HG02763 (cell line): ENCODE results near the gene THG1L.

Source experiments
- ATAC-seq: cut with Tn5 transposase; IDR thresholded peaks from one replicate; pipeline ENCODE4 v1.9.1; 2021; ENCODE audit warnings: mild to moderate bottlenecking, moderate library complexity; ENCODE audit not compliant: unreplicated experiment

THG1L gene

DNA sequence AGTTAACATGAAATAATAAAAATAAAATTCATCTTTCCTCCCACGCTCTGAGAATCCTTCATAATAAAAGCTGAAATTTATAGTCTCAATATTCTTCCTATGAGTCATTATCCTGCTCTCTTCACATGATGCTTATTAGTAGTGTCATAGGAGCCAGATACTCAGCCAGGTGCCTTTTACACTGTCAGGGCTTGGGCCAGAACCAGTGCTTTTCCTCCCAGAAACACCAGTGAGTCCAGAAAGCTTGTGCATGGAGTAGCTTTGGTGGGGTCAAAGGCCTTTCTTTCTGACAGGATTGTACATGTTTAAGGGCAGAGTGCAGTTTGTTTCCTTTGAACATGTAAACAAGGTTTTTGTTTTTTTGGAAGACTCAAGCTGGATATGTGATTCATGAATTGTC lies 19.1 kb downstream of the THG1L start:
- ATAC-seq, result no peak

DNA sequence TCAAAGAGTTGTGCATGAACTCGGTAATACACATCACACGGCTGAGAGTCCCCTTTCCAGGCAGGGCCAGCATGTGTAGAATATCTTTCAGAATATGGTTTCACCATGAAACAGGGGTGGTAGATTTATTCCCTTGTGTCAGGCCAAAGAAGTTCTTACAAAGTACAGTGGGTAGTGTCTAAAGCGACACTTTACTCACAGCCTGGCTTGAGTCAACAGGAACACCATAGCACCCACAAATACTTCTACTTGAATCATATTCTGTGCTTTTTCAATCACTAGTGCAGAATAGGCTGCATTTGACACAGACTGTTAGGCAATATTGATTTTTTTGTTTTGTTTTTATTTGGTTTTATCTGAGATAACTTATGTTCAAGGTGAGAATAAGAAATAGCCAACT lies 24.9 kb downstream of the THG1L start:
- ATAC-seq, result no peak

DNA sequence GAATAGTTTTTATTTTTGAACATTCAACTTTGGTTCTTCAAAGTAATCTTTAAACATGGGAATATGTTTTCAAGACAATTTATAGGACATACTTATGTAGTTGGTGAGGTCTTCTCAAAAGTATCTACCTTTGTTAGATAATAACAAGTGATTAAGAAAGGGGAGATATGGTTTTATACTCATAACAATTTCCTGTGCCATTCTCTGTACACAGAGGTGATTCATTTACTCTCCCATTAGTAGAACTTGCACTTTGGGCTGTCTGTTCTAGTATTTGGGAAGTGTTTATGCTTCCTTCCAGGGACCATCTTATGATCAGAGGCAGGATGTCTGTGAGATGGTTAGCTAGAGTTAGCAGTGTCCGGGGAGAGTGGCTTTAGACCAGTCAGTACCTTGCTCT lies 27.5 kb downstream of the THG1L start:
- ATAC-seq, result no peak

DNA sequence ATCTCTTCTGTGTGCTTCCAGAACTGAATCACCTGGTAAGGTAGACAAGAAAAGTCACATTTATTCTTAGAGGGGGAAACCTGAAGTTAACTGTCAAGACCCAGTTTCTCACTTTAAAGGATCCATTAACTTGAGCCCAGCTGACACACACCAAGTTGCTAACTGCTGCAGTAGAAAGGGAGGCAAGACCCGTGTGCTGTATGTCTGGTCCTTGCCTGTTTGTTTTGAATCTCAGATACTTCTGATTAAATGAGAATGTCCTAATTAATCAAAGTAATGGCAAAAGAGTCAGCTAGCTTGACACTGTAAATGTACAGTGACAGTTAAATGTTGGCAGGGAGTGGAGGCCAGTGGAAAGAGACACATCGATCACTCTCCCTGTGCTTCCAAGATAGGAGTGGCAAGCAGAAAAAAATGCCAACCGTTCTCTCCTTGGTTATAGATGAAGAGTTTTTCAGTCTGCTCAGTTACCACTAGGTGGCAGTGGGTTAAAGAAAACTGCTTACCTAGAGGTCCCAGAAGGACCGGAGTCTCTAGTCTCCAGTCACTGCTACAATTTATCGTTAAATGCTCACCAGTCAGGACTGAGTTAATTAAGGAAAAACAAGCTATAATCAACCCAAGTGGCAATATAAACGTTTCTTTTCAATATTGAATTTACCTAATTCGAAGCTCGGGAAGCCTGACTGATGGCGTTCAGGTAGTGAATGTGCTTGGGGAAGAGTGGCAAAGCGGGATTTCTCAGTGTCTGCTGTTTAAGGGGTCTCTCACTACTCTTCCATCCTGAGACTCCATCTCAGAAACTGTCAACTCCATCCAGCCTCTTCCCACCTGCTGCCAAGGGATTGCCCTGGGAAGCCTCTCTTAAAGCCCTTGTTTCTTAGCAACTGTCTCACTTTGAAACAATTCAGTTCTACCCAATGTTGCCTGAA lies 30.7 kb downstream of the THG1L start:
- peak; percentile 73 for ATAC-seq

DNA sequence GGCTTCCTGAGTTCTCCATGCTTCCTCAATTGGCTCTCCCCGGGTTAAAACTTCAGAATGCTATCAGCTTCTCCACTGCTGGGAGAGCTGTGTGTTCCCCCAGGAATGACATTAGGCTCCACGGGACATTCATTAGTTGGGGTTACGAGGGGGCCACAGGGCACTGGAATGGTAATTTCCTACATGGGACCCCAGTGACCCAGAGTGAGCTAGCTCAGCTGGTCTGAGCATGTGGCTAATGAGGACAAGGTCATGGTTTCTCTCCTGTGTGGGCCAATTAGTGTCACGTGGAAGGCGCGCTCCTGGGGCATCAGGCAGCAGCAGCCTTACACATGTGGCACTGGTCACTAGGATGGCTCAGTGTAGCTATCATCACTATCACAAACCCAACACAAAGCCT lies 33.3 kb downstream of the THG1L start:
- ATAC-seq, result no peak

DNA sequence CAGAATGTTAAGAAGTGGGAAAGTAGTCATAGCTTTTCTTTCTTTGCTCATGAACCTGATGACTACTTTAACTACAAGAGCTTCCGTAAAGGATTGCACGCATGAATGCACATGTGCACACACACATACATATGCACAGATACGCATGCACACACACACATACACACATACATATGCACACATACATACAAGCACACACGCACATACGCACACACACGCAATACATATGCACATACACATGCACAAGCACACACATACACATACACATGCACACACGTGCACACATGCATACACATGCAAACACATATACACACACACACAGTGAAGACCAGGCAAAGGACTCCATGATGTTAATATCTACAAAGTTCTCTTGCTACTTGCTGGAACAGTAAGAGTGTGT lies 35.2 kb downstream of the THG1L start:
- ATAC-seq, result no peak

DNA sequence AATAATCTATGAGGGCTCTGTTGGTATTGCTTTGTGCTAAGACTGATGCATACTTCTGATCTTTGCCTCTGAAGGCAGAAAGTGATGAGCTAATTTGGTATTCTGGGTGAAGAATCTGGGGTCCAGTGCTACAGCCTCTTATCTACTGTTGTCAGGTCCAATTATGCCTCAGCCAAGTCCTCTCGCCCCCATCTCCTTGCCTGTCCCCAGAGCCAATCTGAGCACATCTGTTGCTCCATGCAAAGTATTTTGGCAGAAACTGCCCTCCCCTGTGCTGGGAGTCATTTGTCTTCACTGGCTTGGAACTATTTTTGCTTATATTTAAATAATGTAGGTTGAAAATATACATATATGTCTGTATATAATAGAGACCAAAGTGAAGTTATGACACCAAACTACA lies 35.7 kb downstream of the THG1L start:
- no peak for ATAC-seq

DNA sequence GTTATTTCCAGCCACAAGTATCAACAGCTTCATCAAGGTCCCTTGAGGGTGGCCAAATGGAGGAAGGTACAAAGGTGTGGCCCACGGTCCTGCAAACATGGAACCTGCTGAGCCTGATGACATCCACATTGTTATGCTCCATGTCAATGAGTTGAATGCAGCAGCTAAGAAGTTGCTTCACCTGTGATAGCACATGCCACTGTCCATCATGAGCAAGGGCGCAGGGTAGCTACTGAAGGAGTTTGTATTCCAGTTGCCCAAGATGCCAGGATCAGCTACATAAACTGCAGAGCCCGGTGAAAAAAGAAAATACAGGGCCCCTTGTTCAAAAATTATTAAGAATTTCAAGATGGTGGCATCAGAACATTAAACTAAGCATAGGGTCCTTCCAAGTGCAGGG lies 36.5 kb downstream of the THG1L start:
- no peak for ATAC-seq

DNA sequence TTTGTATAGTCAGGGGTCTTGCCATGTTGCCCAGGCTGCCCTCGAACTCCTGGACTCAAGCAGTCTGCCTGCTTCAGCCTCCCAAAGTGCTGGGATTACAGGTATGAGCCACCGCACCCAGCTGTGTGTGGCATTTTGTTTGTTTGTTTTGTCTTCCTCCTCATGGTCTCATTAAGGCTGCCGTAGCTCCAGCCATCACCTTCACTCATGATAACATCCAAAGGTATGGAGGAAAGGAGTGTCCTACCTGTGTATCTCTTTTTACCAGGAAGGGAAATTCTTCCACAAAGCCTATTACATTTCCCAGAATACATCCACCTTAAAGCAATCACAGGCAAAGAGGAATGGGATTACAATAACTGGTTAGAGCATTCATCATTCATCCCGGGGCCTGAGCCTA lies 39.4 kb downstream of the THG1L start:
- no peak for ATAC-seq

DNA sequence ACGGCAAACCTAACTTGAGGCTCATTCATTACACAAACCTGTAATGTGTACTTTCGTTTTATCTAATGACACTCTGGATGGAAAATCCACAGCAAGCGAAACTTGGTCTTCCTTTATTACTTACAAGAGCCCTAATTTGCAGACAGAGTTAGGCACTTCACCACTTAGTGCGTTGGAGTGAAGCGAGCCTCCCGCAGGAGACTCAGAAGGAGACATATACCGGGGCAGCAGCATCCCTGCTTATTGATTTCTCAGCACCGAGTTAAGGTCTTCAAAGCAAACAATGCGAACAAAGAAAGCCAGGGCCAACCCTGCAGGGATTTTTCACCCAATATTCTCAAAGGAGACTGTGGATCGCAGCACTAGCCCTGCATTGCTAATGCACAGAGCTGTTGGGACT lies 40.9 kb downstream of the THG1L start:
- ATAC-seq, result no peak

DNA sequence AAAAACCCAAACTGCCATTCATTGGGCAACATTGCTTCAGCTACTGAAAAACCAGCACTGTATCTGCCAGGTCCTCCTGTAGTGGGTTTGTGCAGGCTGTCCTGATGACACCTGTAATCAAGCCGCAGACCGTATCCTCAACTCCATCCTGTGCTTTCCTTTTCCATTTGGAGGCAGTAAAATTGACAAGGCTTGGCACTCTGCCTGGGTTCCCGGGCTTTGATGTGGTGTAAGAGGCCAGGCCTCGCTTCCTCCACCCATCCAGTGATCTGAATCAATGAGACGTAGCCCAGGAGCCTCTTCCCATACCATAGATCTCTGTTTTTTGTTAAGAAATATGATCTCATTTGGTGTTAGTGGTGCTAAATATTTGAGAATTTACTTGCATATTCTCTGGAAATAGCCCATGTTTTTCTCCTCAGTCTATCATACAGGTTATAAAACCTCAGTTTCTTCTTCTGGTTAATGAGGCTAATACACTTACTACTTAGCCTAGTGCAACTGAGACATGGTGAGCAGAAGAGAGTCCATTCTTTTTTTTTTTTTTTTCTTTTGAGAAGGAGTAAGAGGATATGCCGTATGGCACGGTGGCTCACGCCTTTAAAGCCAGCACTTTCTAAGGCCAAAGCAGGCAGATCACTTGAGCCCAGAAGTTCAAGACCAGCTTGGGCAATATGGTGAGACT lies 47.0 kb downstream of the THG1L start:
- no peak for ATAC-seq

DNA sequence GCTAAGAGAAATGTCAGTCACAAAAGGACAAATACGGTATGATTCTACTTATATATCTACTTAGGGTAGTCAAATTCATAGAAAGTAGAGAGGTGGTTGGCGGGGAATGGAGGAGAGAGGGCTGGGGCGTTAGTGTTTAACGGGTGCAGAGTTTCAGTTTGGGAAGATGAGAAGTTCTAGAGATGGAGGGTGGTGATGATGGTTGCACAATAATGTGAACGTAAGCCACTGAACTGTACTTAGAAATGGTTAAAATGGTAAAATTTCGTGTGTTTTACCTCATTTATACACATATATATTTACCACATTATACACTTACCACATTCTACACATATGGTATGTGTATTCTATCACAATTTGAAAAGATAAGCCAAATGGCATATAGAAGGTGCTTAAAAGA lies 48.0 kb downstream of the THG1L start:
- ATAC-seq, result no peak

DNA sequence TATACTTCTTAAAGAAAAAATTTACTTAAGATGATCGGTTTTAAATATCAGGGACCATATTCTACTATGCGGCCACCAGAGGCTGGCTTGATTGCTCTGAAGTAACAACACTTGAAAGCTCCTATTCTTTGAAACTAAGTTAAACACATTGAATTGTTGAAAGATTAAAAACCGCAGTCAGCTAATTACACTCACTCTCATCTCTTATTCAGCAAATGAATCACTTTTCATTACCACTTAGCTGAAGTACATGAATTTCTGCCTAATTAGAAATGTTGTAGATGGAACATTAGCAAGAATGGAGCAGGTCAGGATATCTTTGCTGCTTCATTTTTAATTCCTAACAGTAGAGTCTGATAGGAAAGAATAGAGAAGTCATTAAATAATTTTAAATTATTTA lies 54.6 kb downstream of the THG1L start:
- ATAC-seq, result no peak
